RPMI8226 (cell line): Measurements from ENCODE around the gene ZNF524.
"Not testable (repeated sequence)": the region's sequence is repeated elsewhere in the genome, so short reads cannot be mapped to it uniquely, and the experiment has no call there.

Experiments
- DNase-seq: peaks from one replicate; pipeline ENCODE4 v3.0.0-alpha.2; 2015

Gene ZNF524, protein sequence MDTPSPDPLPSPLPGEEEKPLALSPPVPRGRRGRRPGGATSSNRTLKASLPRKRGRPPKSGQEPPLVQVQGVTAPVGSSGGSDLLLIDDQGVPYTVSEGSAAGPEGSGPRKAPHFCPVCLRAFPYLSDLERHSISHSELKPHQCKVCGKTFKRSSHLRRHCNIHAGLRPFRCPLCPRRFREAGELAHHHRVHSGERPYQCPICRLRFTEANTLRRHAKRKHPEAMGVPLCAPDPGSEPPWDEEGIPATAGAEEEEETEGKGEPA

DNA sequence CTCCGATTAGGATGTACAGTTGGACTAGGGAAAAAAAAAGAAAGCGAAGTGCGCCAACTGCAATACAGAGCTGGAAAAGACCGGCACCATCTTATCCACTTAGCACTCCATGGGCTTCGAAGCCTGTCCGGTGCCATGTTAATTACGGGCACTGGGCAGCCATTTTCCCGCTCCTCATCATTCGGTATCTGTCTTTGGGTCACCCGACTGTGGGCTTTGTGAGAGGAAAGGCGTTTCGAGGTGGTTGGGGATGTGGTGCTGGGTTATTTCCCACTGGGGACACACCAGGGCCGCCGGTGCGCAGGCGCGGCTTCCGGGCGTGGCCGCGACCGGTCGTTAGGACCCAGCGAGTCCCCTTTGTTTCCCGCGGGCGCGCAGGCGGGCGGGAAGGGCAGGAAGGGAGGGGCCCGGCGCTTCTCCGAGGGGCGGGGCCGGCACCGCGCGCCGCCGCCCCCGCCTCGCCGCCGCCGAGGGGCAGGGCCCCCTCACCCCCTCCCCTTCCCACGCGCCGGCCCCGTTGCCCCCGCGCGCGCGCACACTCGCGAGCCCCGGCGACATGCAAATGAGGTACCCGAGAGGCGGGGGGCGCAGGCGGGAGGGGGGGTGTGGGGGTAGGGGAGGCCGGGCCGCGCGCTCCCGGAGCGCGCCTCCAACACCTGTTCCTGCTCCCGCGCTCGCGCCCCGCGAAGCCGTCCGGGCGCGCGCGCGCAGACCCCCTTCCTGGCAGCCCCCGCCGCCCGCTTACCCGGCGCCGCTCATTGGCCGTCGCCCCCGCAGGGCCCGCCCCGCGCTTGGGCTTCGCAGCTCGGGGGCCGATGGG, at the start of gene ZNF524:
Gene ZNF524, plus strand, starts transcription at position 447 of the 820 bp plus-strand sequence. CDS start 1,825 bp downstream, outside the sequence.
- DNase-seq = peak; percentile 90

DNA sequence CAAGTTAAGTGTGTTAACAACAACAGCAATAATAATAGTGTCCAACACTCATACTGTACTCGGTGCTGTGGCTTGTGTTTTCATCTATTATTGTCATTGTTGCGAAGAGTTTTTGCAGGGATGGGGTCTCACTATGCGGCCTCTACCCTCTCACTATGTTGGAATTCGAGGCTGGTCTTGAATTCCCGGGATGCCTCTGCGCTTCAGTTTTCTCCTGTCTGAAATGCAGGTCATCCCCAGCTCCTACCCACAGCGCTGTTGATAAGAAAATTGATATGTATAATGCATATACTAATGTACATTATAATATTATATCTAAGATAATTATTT, 49.8 kb upstream of the ZNF524 start:
- DNase-seq = no peak

GRCh38 chr19:55552206-55552605, 47.9 kb upstream of the ZNF524 start:
- DNase-seq = peak; percentile 35

DNA sequence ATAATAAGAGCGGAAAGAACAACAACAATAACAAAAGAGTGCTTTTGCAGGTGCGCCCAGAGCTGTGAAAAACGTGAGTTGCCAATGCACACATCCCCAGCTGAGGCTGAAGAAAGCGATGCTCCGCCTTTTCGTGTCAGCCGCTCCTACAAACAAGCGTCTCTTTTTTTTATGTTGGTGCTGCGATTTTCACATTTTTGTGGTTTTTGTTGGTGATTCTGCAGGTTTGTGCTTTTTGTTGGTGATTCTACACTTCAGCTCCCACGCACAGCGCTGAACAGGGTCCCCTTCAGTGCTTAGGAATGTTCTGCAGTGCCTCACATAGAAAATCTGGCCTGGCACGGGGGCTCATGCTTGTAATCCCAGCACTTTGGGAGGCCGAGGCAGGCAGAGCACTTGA, 47.5 kb upstream of the ZNF524 start:
- peak; percentile 88 for DNase-seq

DNA sequence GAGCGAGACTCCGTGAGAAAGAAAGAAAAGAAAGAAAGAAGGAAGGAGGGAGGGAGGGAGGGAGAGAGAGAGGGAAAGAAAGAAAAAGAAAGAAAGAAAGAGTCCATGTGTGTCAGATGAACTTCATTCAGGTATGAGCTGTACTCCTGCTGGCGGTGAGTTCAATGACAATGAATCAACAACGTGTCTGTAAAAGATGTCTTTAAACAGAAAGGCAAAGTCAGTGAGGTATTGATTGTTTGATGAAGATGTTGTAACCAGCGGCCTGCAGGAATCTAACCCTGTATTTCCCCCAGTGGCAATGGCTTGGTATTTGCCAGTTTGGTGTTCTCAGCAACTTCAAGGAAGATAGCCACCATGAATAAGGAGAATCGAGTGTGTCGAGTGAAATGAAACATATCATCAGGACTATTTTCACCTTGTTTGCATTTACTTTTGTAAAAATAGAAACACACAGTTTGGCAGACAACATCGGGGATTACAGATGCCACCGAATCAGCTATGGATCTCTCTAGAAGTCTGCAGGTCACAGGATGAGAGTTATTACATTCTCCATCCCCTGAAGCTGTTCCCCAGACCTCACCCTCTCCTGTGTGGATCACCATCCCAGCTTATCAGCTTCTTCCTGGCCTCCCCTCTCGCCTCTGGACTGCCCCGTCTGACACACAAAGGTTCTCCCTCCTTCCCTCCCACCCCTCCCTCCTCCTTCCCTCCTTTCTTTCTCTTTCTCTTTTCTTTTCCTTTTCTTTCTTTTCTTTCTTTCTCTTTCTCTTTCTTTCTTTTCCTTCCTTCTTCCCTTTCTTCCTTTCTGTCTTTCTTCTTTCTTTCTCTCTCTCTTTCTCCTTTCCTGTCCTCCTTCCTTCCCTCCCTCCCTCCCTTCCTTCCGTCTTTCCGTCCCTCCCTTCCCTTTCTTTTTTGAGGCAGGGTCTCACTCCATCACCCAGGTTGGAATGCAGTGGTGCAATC, 46.6 kb upstream of the ZNF524 start:
- DNase-seq = peak; percentile 32

DNA sequence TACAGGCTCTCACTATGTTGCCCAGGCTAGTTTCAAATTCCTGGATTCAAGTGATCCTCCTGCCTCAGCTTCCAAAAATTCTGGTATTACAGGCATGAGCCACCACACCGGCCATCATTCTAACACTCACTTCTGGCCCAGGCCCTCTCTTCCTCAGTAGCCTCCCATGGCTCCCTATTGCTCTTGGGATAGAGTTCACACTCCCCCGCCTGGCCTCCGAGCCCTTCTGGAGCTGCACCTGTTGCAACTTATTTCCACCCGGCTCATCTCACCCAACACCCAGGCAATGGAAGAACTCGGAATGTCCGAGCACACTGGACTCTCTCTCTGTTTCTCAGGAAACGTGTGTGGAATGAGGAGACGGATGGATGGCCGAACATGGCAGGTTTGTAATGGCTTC, 45.8 kb upstream of the ZNF524 start:
- no peak for DNase-seq

- peak; percentile 96 for DNase-seq
These were observed 45.3 kb upstream of the ZNF524 start for GRCh38 chr19:55554741-55555152.

- no peak for DNase-seq
These were observed 40.4 kb upstream of the ZNF524 start for GRCh38 chr19:55559684-55560083.

DNA sequence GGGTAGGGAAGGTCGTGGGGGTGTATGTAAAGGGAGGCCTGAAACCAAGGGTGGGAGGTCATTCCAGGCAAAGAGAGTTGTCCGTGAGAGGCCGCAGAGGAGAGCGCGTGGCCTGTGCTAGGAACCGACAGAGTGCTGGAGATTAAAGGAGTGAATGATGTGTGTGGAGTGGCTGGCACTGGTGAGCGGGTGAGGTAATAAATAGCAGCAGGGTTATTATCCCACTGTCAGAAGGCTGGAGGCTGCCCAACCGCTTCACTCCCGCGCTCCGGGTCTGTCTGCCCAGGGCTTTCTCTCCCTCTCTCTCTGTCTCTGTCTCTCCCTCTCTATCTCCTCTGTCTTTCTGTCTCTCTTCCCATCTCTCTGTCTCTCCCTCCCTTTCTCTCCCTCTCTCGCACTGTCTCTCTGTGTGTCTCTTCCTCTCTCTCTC, 36.8 kb upstream of the ZNF524 start:
- no peak for DNase-seq

DNA sequence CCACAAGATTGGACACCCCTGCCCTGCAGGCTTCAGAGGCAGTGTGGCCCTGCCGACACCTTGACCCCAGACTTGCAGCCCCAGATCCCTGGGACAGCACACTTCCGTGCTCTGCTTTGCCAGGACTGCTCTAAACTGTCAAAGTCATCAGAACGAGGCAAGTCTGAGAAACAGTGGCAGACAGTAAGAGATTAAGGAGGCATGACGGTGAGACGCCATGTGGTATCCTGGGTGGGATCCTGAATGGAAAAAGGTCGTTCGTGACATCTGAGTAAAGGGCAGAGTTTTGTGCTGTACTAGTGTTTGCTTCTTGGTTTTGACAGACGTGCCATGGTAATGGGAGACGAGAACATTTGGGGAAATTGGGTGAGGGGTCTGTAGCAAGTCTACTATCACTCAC, 33.3 kb upstream of the ZNF524 start:
- no peak for DNase-seq

GRCh38 chr19:55567708-55568328, 32.3 kb upstream of the ZNF524 start:
- no peak for DNase-seq

DNA sequence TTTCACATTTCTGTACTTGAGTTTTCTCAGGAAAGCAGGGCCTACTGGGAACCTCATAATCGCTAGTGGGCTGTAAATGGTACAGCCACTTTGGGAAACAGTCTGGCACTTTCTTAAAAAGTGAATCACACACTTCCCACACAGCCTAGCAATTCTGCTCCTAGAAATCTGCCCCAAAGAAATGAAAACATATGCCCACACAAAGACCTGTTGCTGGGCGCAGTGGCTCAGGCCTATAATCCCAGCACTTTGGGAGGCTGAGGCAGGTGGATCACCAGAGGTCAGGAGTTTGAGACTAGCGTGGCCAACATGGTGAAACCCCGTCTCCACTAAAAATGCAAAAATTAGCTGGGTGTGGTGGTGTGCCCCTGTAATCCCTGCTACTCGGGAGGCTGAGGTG, 30.6 kb upstream of the ZNF524 start:
- not testable (repeated sequence) for DNase-seq

DNA sequence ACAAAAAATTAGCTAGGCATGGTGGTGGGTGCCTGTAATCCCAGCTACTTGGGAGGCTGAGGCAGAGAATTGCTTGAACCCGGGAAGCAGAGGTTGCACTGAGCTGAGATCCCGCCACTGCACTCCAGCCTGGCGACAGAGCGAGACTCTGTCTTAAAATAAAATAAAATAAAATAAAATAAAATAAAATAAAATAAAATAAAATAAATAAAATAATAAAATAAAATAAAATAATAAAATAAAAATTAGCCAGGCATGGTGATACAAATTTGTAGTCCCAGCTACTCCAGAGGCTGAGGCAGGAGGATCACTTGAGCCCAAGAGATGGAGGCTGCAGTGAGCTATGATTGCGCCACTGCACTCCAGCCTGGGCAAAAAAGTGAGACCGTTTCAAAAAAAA, 26.2 kb upstream of the ZNF524 start:
- not testable (repeated sequence) for DNase-seq

DNA sequence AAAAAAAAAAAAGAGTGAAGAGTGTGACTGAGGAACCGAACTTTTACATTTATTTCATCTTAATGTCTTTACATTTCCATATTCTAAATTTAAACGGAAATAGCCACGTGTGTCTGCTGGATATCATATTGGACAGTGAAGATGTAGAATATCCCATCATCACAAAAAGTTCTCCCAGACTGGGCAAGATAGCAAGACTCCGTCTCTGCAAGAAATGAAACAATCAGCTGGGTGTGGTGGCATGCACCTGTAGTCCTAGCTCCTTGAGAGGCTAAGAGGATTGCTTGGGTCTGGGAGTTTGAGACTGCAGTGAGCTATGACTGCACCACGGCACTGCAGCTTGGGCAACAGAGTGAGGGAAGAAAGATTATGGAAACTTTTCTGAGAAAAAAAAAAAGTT, 23.3 kb upstream of the ZNF524 start:
- no peak for DNase-seq

- DNase-seq = no peak
These were observed 21.9 kb upstream of the ZNF524 start for GRCh38 chr19:55578031-55578760.

- DNase-seq = no peak
These were observed 21.0 kb upstream of the ZNF524 start for GRCh38 chr19:55578761-55579747.

DNA sequence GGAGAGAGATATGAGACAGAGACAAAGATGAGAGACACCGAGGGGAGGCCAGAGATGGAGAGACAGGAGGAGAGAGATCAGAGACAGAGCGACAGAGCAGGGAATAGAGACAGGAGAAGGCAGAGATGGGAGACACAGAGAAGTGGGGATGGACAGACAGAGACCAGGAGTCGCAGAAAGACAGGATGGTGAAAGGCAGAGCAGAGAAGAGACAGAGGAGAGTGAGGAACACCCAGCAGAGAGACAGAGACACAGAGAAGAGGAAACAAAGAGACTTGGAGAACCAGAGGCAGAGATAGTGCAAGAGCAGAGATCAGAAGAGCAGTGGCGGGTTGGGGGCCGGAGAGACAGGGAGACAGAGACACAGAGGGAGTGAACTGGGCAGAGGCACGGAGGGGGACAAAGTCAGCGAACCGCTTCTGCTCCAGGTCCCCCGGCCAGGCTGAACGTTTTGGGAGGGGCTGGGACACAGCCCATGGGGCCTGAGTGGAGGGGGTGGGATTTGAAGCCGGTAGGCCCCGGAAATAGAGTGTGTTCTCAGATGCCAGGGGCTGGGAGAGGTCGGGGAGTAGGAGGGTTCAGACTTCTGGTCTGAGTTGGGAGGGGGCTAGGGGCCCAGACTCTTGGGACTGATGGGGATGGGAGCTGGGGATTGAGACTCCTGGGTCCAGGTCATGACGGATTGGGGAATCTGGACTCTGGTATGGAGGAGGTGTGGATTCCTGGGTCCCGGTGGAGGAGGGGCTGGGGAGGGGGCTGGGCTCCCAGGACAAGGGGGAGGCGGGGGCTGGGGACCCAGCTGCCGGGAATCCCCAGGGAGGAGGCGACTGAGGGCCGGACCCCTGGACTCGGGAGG, 20.1 kb upstream of the ZNF524 start:
- peak; percentile 30 for DNase-seq

DNA sequence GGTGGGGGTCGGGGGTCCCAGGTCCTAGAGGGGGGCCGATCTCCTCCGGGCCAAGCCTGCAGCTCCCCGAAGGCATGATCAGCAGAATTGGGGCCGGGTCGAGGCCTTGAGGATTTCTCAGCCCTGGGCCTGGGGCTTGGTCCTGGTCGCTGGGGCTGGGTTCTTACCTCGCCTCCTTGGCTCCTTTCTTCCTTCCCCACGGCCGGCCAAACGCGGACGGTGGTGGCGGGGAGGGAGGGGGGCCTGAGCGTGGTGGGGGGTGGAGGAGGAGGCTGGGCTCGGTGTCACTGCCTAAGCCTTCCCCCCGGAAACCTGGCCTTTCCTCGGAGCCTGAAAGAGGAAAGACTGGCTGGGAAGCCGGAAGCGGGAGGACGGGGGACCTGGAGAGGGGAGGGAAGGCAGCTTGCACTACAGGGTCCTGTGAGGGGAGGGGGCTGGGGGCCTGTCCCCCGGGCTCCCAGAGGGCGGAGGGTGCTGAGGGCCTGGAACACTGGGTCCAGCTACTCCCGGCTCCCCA, 19.4 kb upstream of the ZNF524 start, which contains the start of gene ZNF579:
Gene ZNF579, minus strand, starts transcription at position 221 of the 517 bp plus-strand sequence. CDS start 1,209 bp downstream, outside the sequence.
- peak; percentile 91 for DNase-seq

GRCh38 chr19:55581145-55581822, 18.8 kb upstream of the ZNF524 start:
- no peak for DNase-seq
